ENCODE measurements around the gene CNGA1.
A peak's percentile ranks its signal among the peaks of the same experiment; 100 is the strongest.

CNGA1 gene

GRCh38 chr4:48016141-48017107 is at the start of gene CNGA1, which contains the start of gene NIPAL1:
Gene CNGA1 (minus strand): TSS chr4:48016681. CDS start chr4:47952689, 63,992 bp downstream.
Gene NIPAL1 (plus strand): TSS chr4:48016772. CDS start chr4:48016840, 68 bp downstream.
- DNase-seq (peak; percentile 58 to 67), ATAC-seq (peak; percentile 88)
- H3K4me1 Mint-ChIP-seq: peaks cover 41% of the 10 kb centered on the region
- H3K27me3 Mint-ChIP-seq: peaks cover 58% of the 10 kb centered on the region
- H3K9me3 Mint-ChIP-seq: no peaks in the 10 kb centered on the region
- peak within 1 kb of the TSS; percentile 71 to 90 for H3K4me3 Mint-ChIP-seq
- H3K27ac Mint-ChIP-seq: no peak within 1 kb of the TSS

- H3K27ac Mint-ChIP-seq: peak overlapping the region; percentile 17 to 68
- peak overlapping the region; percentile 16 to 37 for H3K4me3 Mint-ChIP-seq
- DNase-seq (peak; percentile 27 to 40), ATAC-seq (peak; percentile 89)
- peaks cover 15 to 25% of the 10 kb centered on the region in 2 donors for H3K9me3 Mint-ChIP-seq
- H3K4me1 Mint-ChIP-seq: peaks cover 42% of the 10 kb centered on the region
- no peaks in the 10 kb centered on the region for H3K27me3 Mint-ChIP-seq
These were observed 49.1 kb upstream of the CNGA1 start for GRCh38 chr4:48065587-48066052.

GRCh38 chr4:48064349-48064748 is 47.9 kb upstream of the CNGA1 start:
- DNase-seq (peak; percentile 46 to 65), ATAC-seq (peak; percentile 88)
- H3K4me3 Mint-ChIP-seq: no peak overlapping the region
- peaks cover 45% of the 10 kb centered on the region for H3K4me1 Mint-ChIP-seq
- H3K9me3 Mint-ChIP-seq: peaks cover 26 to 37% of the 10 kb centered on the region in 2 donors
- no peaks in the 10 kb centered on the region for H3K27me3 Mint-ChIP-seq
- H3K27ac Mint-ChIP-seq: no peak overlapping the region

- no peaks in the 10 kb centered on the region for H3K27me3 Mint-ChIP-seq
- peaks cover 16% of the 10 kb centered on the region for H3K4me1 Mint-ChIP-seq
- H3K27ac Mint-ChIP-seq: peak overlapping the region in 1 of 2 donors; percentile 22
- DNase-seq (no peak), ATAC-seq (no peak)
- H3K4me3 Mint-ChIP-seq: no peak overlapping the region
- peaks cover 30 to 35% of the 10 kb centered on the region in 2 donors for H3K9me3 Mint-ChIP-seq
These were observed 42.4 kb upstream of the CNGA1 start for GRCh38 chr4:48058617-48059530.

GRCh38 chr4:48051078-48051477 is 34.6 kb upstream of the CNGA1 start:
- Mint-ChIP-seq H3K27ac (no peak overlapping the region), H3K27me3 (peaks cover 20% of the 10 kb centered on the region), H3K9me3 (no peaks in the 10 kb centered on the region), H3K4me1 (peaks cover 34% of the 10 kb centered on the region), H3K4me3 (no peak overlapping the region)
- ATAC-seq (no peak), DNase-seq (no peak)

GRCh38 chr4:48049483-48049882 is 33.0 kb upstream of the CNGA1 start:
- Mint-ChIP-seq H3K27me3 (peaks cover 20% of the 10 kb centered on the region), H3K9me3 (no peaks in the 10 kb centered on the region), H3K4me1 (peaks cover 50% of the 10 kb centered on the region), H3K27ac (no peak overlapping the region), H3K4me3 (no peak overlapping the region)
- ATAC-seq: no peak
- no peak for DNase-seq

GRCh38 chr4:48047896-48048295 is 31.4 kb upstream of the CNGA1 start:
- Mint-ChIP-seq H3K9me3 (no peaks in the 10 kb centered on the region), H3K4me1 (peaks cover 65% of the 10 kb centered on the region), H3K27ac (no peak overlapping the region), H3K4me3 (no peak overlapping the region), H3K27me3 (peaks cover 20% of the 10 kb centered on the region)
- DNase-seq (no peak), ATAC-seq (no peak)

GRCh38 chr4:48047421-48047844 is 31.0 kb upstream of the CNGA1 start:
- ATAC-seq (peak; percentile 97), DNase-seq (peak; percentile 72 to 85)
- Mint-ChIP-seq H3K4me1 (peaks cover 70% of the 10 kb centered on the region), H3K4me3 (peak overlapping the region; percentile 64 to 72), H3K9me3 (no peaks in the 10 kb centered on the region), H3K27me3 (peaks cover 20% of the 10 kb centered on the region), H3K27ac (peak overlapping the region in 1 of 2 donors; percentile 84)

GRCh38 chr4:48046059-48046458 is 29.6 kb upstream of the CNGA1 start:
- DNase-seq (no peak), ATAC-seq (peak; percentile 15)
- no peaks in the 10 kb centered on the region for H3K9me3 Mint-ChIP-seq
- peaks cover 20% of the 10 kb centered on the region for H3K27me3 Mint-ChIP-seq
- no peak overlapping the region for H3K27ac Mint-ChIP-seq
- H3K4me3 Mint-ChIP-seq: peak overlapping the region; percentile 27 to 33
- peaks cover 82% of the 10 kb centered on the region for H3K4me1 Mint-ChIP-seq

- no peak for DNase-seq
- no peak for ATAC-seq
- no peak overlapping the region for H3K27ac Mint-ChIP-seq
These were observed 27.8 kb upstream of the CNGA1 start for GRCh38 chr4:48044298-48044697.

GRCh38 chr4:48043504-48043903 is 27.0 kb upstream of the CNGA1 start:
- Mint-ChIP-seq H3K4me3 (no peak overlapping the region), H3K9me3 (no peaks in the 10 kb centered on the region), H3K27ac (no peak overlapping the region), H3K27me3 (no peaks in the 10 kb centered on the region), H3K4me1 (peaks cover 81% of the 10 kb centered on the region)
- no peak for ATAC-seq
- DNase-seq: no peak

More at GRCh38 chr4:48044298-48044697, 27.8 kb upstream of the CNGA1 start:
- Mint-ChIP-seq H3K27me3 (peaks cover 5% of the 10 kb centered on the region), H3K9me3 (no peaks in the 10 kb centered on the region), H3K4me3 (no peak overlapping the region), H3K4me1 (peaks cover 87% of the 10 kb centered on the region)

- no peak for DNase-seq
These were observed 26.5 kb upstream of the CNGA1 start for GRCh38 chr4:48042979-48043461.

GRCh38 chr4:48041535-48042137 is 25.2 kb upstream of the CNGA1 start:
- DNase-seq: no peak
- peak; percentile 61 for ATAC-seq
- H3K4me1 Mint-ChIP-seq: peaks cover 64% of the 10 kb centered on the region
- H3K4me3 Mint-ChIP-seq: no peak overlapping the region
- H3K9me3 Mint-ChIP-seq: no peaks in the 10 kb centered on the region
- no peaks in the 10 kb centered on the region for H3K27me3 Mint-ChIP-seq
- no peak overlapping the region for H3K27ac Mint-ChIP-seq

More at GRCh38 chr4:48042979-48043461, 26.5 kb upstream of the CNGA1 start:
- H3K27ac Mint-ChIP-seq: no peak overlapping the region
- no peak overlapping the region for H3K4me3 Mint-ChIP-seq
- H3K4me1 Mint-ChIP-seq: peaks cover 76% of the 10 kb centered on the region
- H3K9me3 Mint-ChIP-seq: no peaks in the 10 kb centered on the region
- ATAC-seq: no peak
- H3K27me3 Mint-ChIP-seq: no peaks in the 10 kb centered on the region

- ATAC-seq: no peak
- peaks cover 64% of the 10 kb centered on the region for H3K4me1 Mint-ChIP-seq
- no peak overlapping the region for H3K27ac Mint-ChIP-seq
- no peak for DNase-seq
- H3K9me3 Mint-ChIP-seq: no peaks in the 10 kb centered on the region
- H3K27me3 Mint-ChIP-seq: no peaks in the 10 kb centered on the region
- H3K4me3 Mint-ChIP-seq: no peak overlapping the region
These were observed 23.1 kb upstream of the CNGA1 start for GRCh38 chr4:48039561-48039960.

- peaks cover 65% of the 10 kb centered on the region for H3K4me1 Mint-ChIP-seq
- no peak overlapping the region for H3K4me3 Mint-ChIP-seq
- DNase-seq (no peak), ATAC-seq (no peak)
- no peak overlapping the region for H3K27ac Mint-ChIP-seq
- H3K27me3 Mint-ChIP-seq: no peaks in the 10 kb centered on the region
- no peaks in the 10 kb centered on the region for H3K9me3 Mint-ChIP-seq
These were observed 22.2 kb upstream of the CNGA1 start for GRCh38 chr4:48038666-48039065.
